Stimulated activated CD4-positive, alpha-beta T cell treated with anti-CD3 and anti-CD28 coated beads, Interleukin-12 subunit alpha, Interleukin-12 subunit beta, amount 100 ng/mL, for 48 hours (primary cell): ENCODE results near the gene MEF2C.
"Not testable (repeated sequence)": the region's sequence is repeated elsewhere in the genome, so short reads cannot be mapped to it uniquely, and the experiment has no call there.

Experiments
- DNase-seq, 3 donors: peaks; one replicate each; pipeline ENCODE4 v3.0.0-alpha.2; 2020; ENCODE audit warnings: low read depth in 2 of 3, low spot score in 1 of 3

The MEF2C gene

GRCh38 chr5:88805151-88805784 lies 77.7 kb downstream of the MEF2C start:
- no peak for DNase-seq

- no peak for DNase-seq
Measured at GRCh38 chr5:88804444-88804843, 78.5 kb downstream of the MEF2C start.

GRCh38 chr5:88803309-88803708 lies 79.7 kb downstream of the MEF2C start:
- DNase-seq: no peak

- no peak for DNase-seq
Measured at GRCh38 chr5:88799938-88800535, 82.9 kb downstream of the MEF2C start.

GRCh38 chr5:88798933-88799332 lies 84.1 kb downstream of the MEF2C start:
- not testable (repeated sequence) for DNase-seq

- not testable (repeated sequence) for DNase-seq
Measured at GRCh38 chr5:88793797-88794196, 89.2 kb downstream of the MEF2C start.

GRCh38 chr5:88792144-88792840 lies 90.7 kb downstream of the MEF2C start:
- no peak for DNase-seq

- DNase-seq: no peak
Measured at GRCh38 chr5:88787856-88788255, 95.1 kb downstream of the MEF2C start.

GRCh38 chr5:88786789-88787188 lies 96.2 kb downstream of the MEF2C start:
- no peak for DNase-seq

GRCh38 chr5:88785746-88786565 lies 97.0 kb downstream of the MEF2C start:
- DNase-seq: no peak

GRCh38 chr5:88782571-88782970 lies 100.4 kb downstream of the MEF2C start:
- no peak for DNase-seq

GRCh38 chr5:88780736-88781135 lies 102.2 kb downstream of the MEF2C start:
- no peak for DNase-seq

GRCh38 chr5:88778736-88779135 lies 104.2 kb downstream of the MEF2C start:
- no peak for DNase-seq

GRCh38 chr5:88776692-88777091 lies 106.3 kb downstream of the MEF2C start:
- no peak for DNase-seq

GRCh38 chr5:88772831-88773230 lies 110.2 kb downstream of the MEF2C start:
- no peak for DNase-seq

- DNase-seq: no peak
Measured at GRCh38 chr5:88772047-88772446, 110.9 kb downstream of the MEF2C start.

GRCh38 chr5:88770276-88771257 lies 112.4 kb downstream of the MEF2C start:
- no peak for DNase-seq

- DNase-seq: no peak
Measured at GRCh38 chr5:88769165-88769564, 113.8 kb downstream of the MEF2C start.

GRCh38 chr5:88768411-88768810 lies 114.6 kb downstream of the MEF2C start:
- DNase-seq: no peak

- no peak for DNase-seq
Measured at GRCh38 chr5:88765798-88766197, 117.2 kb downstream of the MEF2C start.
